Left ventricle myocardium inferior (tissue), 1 donor: ENCODE data around the gene LNX1. TPM values are rescaled to one million over a fixed set of nuclear protein-coding genes. Genes with fewer than 3 reads are reported as not detected.

Source experiments
- DNase-seq: peaks from one replicate; pipeline ENCODE4 v3.0.0-alpha.2; 2020
- H3K27ac ChIP-seq: fragments of 200-600 bp; replicated peaks from 2 replicates; pipeline ENCODE4 v1.8.0; 2021
- H3K27me3 ChIP-seq: fragments of 200-600 bp; 2 replicates; pipeline ENCODE4 v1.8.0; 2021; ENCODE audit warnings: low read depth
- H3K36me3 ChIP-seq: fragments of 200-600 bp; 2 replicates; pipeline ENCODE4 v1.8.0; 2021
- H3K4me1 ChIP-seq: fragments of 200-600 bp; 2 replicates; pipeline ENCODE4 v1.8.0; 2021
- H3K4me3 ChIP-seq: fragments of 200-600 bp; 2 replicates; pipeline ENCODE4 v1.8.0; 2021; ENCODE audit warnings: mild to moderate bottlenecking, moderate library complexity
- H3K9me3 ChIP-seq: fragments of 200-600 bp; replicated peaks from 2 replicates; pipeline ENCODE4 v1.8.0; 2021
- intact Hi-C: fragments of 100-400 bp; cut with micrococcal nuclease; formaldehyde crosslinking; loops from one replicate; pipeline ENCODE4 v1.11.0; 2022
- total RNA-seq: library from RNA; stranded (reverse); fragmentation: NEBNext Ultra II Directional; extraction: Animal tissue kit (Norgen Biotek cat#: 25700); gene quantifications from one replicate; pipeline ENCODE4 v1.2.1, GENCODE V29; 2021
- TF ChIP-seq, protein P1 (sequence below): fragments of 200-600 bp; IDR thresholded peaks from 2 replicates; pipeline ENCODE4 v1.8.0; 2021; ENCODE audit warnings: antibody characterized with exemption, mild to moderate bottlenecking, borderline replicate concordance
- donor health status: DM: no; HTN: yes; CAD: no; lungs with severe emphysema.

LNX1 gene
- total RNA-seq, 1 donor from 2014 or later, result 9.5 TPM

DNA sequence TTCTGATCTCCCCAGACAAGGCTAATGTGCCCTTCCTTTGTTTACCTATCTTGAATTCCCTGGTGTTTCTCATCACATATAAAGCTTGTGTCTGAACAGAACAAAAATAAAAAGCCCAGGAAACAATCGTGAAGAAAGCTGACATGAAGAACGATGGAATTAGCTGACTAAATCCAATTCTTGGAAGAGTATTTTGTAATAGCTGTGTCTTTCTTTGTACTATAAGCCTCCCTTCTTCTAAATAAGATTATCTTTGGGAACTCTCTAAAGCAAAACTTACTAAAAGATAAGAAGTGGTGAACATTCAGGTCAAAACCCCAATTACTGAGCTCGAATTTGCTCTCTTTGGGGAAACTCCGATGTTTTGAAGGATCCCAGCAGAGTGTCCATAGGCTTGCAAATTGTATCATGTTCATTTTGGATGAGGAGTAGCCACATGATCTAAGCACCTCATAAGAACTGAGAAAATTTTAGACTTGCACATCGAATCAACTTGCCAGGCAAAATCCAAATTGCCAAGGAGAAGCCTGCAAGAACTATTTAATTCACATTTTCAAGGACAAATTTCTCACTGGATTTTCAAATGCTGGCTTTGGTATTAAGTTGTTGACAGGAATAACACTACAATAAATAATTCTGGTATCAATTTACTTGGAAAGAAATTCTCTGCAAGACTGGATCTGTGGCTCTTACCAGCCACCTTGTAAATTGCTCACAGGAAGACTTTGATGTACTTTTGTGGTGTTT is 106.2 kb downstream of the LNX1 start:
- Histone ChIP-seq H3K36me3 (peaks cover 3% of the 10 kb centered on the region), H3K9me3 (no peaks in the 10 kb centered on the region), H3K4me1 (no peaks in the 10 kb centered on the region), H3K27ac (peak overlapping the region; percentile 6), H3K4me3 (no peak overlapping the region), H3K27me3 (no peaks in the 10 kb centered on the region)
- intact Hi-C loops, result no loop called here
- no peak for DNase-seq
- TF ChIP-seq, protein P1, sequence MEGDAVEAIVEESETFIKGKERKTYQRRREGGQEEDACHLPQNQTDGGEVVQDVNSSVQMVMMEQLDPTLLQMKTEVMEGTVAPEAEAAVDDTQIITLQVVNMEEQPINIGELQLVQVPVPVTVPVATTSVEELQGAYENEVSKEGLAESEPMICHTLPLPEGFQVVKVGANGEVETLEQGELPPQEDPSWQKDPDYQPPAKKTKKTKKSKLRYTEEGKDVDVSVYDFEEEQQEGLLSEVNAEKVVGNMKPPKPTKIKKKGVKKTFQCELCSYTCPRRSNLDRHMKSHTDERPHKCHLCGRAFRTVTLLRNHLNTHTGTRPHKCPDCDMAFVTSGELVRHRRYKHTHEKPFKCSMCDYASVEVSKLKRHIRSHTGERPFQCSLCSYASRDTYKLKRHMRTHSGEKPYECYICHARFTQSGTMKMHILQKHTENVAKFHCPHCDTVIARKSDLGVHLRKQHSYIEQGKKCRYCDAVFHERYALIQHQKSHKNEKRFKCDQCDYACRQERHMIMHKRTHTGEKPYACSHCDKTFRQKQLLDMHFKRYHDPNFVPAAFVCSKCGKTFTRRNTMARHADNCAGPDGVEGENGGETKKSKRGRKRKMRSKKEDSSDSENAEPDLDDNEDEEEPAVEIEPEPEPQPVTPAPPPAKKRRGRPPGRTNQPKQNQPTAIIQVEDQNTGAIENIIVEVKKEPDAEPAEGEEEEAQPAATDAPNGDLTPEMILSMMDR, result no peak

DNA sequence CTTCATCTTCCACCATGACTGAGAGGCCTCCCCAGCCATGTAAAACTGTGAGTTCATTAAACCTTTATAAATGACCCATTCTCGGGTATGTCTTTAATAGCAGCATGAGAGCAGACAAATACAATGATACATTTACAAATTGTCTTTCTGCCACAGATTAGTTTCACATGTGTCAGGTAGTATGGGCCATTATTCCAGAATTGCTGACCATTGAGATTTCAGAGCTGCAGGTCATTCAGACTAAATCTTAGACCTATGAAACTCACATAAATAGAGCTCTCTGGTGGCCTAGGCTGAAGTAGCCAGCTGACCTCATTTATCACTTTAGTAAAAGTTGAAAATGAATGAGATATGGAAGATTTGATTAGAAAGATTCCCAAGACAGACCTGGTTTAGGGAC is 108.0 kb downstream of the LNX1 start:
- DNase-seq, result no peak
- intact Hi-C loops, result no loop called here
- H3K4me3 ChIP-seq, result no peak overlapping the region
- no peaks in the 10 kb centered on the region for H3K27me3 ChIP-seq
- no peaks in the 10 kb centered on the region for H3K4me1 ChIP-seq
- H3K9me3 ChIP-seq, result no peaks in the 10 kb centered on the region
- H3K36me3 ChIP-seq, result peaks cover 3% of the 10 kb centered on the region
- TF ChIP-seq, protein P1, result no peak
- H3K27ac ChIP-seq, result no peak overlapping the region

DNA sequence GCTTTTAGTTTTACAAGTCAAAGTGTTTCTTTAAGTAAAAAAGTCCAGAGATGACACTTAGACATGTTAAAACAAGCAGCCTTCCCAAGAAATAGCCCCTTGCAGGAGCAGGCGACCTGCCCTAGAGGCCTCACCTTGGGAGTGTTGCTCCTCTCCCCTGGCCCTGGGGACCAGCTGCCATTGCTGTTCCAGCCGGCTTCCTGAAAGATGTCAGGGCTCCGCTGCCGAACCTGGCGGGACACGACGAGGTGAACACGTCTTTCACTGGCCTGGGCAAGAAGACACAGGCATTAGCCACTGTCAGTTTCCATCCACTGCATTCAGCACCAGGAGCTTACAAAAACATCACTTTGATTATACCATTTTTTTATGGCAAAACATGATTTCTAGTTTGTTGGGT is 109.7 kb downstream of the LNX1 start:
- H3K36me3 ChIP-seq, result peaks cover 5% of the 10 kb centered on the region
- TF ChIP-seq, protein P1, result no peak
- no peaks in the 10 kb centered on the region for H3K9me3 ChIP-seq
- no peaks in the 10 kb centered on the region for H3K4me1 ChIP-seq
- H3K4me3 ChIP-seq, result no peak overlapping the region
- H3K27ac ChIP-seq, result no peak overlapping the region
- no peak for DNase-seq
- intact Hi-C loops, result no loop called here
- no peaks in the 10 kb centered on the region for H3K27me3 ChIP-seq

DNA sequence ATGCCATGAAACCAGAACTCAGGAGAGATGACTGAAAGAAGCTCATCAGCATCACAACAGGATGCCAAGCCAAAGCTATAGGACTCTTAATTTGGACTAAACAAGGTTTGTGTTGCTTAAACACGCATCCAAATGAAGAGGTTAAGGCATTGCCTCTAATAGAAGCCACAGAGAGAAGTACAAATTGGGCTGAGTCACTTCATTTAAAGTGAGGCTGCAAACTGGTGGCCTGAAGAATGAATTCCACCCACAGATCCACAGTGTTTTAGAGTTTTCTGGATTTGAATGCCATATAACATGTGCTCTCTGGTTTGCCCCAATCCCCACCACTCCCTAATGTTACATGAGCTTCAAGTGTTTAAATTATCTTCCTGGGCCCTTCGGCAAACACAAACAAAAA is 110.4 kb downstream of the LNX1 start:
- H3K4me1 ChIP-seq, result no peaks in the 10 kb centered on the region
- no peak overlapping the region for H3K4me3 ChIP-seq
- DNase-seq, result no peak
- no peak overlapping the region for H3K27ac ChIP-seq
- intact Hi-C loops, result no loop called here
- peaks cover 12% of the 10 kb centered on the region for H3K36me3 ChIP-seq
- no peaks in the 10 kb centered on the region for H3K27me3 ChIP-seq
- H3K9me3 ChIP-seq, result no peaks in the 10 kb centered on the region
- TF ChIP-seq, protein P1, result no peak

DNA sequence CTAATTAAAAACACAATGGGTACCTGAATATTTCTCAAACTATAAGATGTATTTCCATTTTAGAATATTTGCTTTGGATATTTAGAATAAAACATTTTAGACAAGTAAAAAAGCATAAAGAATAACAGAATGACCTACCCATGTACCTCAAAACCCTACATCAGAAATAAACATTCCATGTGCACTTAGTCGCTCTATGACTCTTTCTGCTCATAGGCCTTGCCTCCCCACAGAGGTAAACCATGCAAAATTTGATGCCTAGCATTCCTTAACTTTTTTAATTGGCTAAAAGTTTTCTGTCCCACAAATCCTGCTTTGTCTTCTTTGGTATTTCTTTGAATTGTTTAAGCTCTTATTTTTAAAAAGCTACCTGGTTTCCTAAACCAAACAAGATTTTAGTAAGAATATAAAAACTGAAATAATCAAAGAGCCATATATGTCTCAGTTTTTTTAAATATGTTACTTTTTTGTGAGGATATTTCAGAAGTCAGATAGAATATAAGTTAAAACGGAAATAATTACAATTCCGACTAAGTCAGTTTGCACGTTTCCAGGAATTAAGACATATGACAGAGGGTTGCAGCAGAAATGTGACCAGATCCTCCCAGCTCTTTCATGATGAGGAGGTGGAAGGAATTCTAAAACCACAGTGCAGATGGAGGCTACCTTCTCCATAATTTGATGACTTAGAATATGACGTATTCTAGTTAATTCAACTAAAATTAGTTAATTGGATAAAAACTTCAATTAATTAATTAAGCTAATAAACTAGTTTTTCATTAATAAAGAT is 111.4 kb downstream of the LNX1 start:
- Histone ChIP-seq H3K9me3 (no peaks in the 10 kb centered on the region), H3K4me3 (no peak overlapping the region), H3K27ac (no peak overlapping the region), H3K27me3 (no peaks in the 10 kb centered on the region), H3K36me3 (peaks cover 19% of the 10 kb centered on the region), H3K4me1 (no peaks in the 10 kb centered on the region)
- intact Hi-C loops, result no loop called here
- DNase-seq, result no peak
- TF ChIP-seq, protein P1, result no peak
